ENCODE measurements around the gene HOXA5.

HOXA5 gene

GRCh38 chr7:27116031-27116961 lies 27.2 kb downstream of the HOXA5 start:
- no peak for DNase-seq

GRCh38 chr7:27115221-27116026 lies 28.1 kb downstream of the HOXA5 start:
- no peak for DNase-seq

GRCh38 chr7:27114881-27115220 lies 28.6 kb downstream of the HOXA5 start:
- DNase-seq, result no peak

GRCh38 chr7:27113991-27114769 lies 29.3 kb downstream of the HOXA5 start:
- DNase-seq, result no peak

- no peak for DNase-seq
Observed at GRCh38 chr7:27112955-27113949, 30.2 kb downstream of the HOXA5 start.

GRCh38 chr7:27112361-27112760 lies 31.1 kb downstream of the HOXA5 start:
- DNase-seq, result no peak

- DNase-seq, result no peak
Observed at GRCh38 chr7:27111751-27112277, 31.7 kb downstream of the HOXA5 start.

- no peak for DNase-seq
Observed at GRCh38 chr7:27111042-27111750, 32.3 kb downstream of the HOXA5 start.

GRCh38 chr7:27110186-27111031 lies 33.1 kb downstream of the HOXA5 start:
- no peak for DNase-seq

- no peak for DNase-seq
Observed at GRCh38 chr7:27109466-27110185, 33.9 kb downstream of the HOXA5 start.

GRCh38 chr7:27108390-27109127 lies 34.9 kb downstream of the HOXA5 start:
- DNase-seq, result no peak

GRCh38 chr7:27107391-27108381 lies 35.8 kb downstream of the HOXA5 start:
- no peak for DNase-seq

- DNase-seq, result no peak
Observed at GRCh38 chr7:27106901-27107240, 36.6 kb downstream of the HOXA5 start.

GRCh38 chr7:27106181-27106900 lies 37.1 kb downstream of the HOXA5 start:
- DNase-seq, result no peak

GRCh38 chr7:27105301-27106031 lies 38.0 kb downstream of the HOXA5 start:
- DNase-seq, result no peak

Measured in NCI-H446 treated with DMSO at 0.1 percent for 48 hours (cell line).